HEK293 (cell line): ENCODE data around the gene CTIF.

ENCODE experiments used
- CTCF ChIP-seq: fragments of 450-650 bp; formaldehyde crosslinking; IDR thresholded peaks from 2 replicates; pipeline ENCODE4 v1.5.1; 2016; ENCODE audit warnings: missing biosample characterization, missing genetic modification characterization
- KLF10 ChIP-seq: fragments of 450-650 bp; IDR thresholded peaks from 2 replicates; pipeline ENCODE4 v1.5.1; 2018; ENCODE audit warnings: missing biosample characterization, mild to moderate bottlenecking, missing genetic modification characterization
- ZNF24 ChIP-seq: fragments of 450-650 bp; formaldehyde crosslinking; IDR thresholded peaks from 2 replicates; pipeline ENCODE4 v1.5.1; 2016; ENCODE audit warnings: missing biosample characterization, missing genetic modification characterization
- ZNF302 ChIP-seq: fragments of 450-650 bp; formaldehyde crosslinking; IDR thresholded peaks from 2 replicates; pipeline ENCODE4 v1.5.1; 2016; ENCODE audit warnings: missing biosample characterization, missing genetic modification characterization, low read depth
- ZNF548 ChIP-seq: fragments of 450-650 bp; formaldehyde crosslinking; IDR thresholded peaks from 2 replicates; pipeline ENCODE4 v1.5.1; 2016; ENCODE audit warnings: missing biosample characterization, missing genetic modification characterization
- ZNF76 ChIP-seq: fragments of 450-650 bp; formaldehyde crosslinking; IDR thresholded peaks from 2 replicates; pipeline ENCODE4; 2016; ENCODE audit warnings: low read depth, missing biosample characterization, missing genetic modification characterization, borderline replicate concordance
- TF ChIP-seq, protein P1 (sequence below): fragments of 450-650 bp; formaldehyde crosslinking; IDR thresholded peaks from 2 replicates; pipeline ENCODE4 v1.5.1; 2016; ENCODE audit warnings: missing biosample characterization, missing genetic modification characterization

DNA sequence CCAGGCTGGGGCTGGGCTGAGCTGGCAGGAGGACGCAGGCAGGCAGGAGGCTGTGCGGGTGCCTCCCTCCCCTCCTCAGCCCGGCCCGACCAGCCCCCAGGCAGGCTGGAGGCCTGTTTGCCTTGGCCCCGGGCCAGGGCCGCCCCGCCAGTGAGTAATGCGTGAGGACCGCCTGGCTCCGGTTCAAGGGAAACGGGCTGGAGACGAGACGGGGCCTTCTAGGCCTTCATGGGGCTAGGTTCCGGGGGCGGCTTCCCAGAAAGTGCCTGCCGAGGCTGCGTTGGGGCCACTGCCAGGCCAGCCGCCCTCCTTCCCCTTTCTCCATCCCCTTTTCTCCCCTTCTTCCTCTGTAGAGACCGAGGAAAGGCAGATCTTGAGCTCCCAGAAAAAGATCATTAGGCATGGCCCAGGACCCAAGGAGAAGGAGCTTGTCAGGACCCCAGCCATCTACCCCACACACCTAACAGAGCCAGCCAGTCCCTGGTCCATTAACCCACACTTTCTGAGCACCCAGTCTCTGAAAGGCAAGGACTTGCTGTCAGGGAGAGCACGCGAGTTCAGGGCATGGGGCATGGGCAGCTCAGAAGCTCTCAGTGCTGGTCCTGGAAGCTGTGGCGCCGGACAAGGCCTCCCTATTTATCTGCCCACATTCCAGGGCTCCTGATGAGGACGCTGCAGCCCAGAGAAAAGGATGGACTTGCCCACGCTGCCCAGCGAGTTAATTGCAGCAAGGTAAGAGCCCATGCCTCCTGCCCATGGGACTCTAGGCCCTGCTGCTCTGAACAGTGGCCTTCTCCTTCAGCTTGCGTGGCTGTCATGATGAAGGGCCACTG, 363.4 kb downstream of the CTIF start:
- TF ChIP-seq CTCF (tag by site-specific recombination) (no peak), ZNF24 (tag by site-specific recombination) (0 out of 2 replicates have a peak, but pooled peaks have one; percentile 53), ZNF548 (tag by site-specific recombination) (no peak), KLF10 (tag by site-specific recombination) (peak; percentile 89), ZNF302 (tag by site-specific recombination) (no peak), ZNF76 (tag by site-specific recombination) (peak; percentile 29; the same call in 1 of the 2 replicates)
- TF ChIP-seq, protein P1, sequence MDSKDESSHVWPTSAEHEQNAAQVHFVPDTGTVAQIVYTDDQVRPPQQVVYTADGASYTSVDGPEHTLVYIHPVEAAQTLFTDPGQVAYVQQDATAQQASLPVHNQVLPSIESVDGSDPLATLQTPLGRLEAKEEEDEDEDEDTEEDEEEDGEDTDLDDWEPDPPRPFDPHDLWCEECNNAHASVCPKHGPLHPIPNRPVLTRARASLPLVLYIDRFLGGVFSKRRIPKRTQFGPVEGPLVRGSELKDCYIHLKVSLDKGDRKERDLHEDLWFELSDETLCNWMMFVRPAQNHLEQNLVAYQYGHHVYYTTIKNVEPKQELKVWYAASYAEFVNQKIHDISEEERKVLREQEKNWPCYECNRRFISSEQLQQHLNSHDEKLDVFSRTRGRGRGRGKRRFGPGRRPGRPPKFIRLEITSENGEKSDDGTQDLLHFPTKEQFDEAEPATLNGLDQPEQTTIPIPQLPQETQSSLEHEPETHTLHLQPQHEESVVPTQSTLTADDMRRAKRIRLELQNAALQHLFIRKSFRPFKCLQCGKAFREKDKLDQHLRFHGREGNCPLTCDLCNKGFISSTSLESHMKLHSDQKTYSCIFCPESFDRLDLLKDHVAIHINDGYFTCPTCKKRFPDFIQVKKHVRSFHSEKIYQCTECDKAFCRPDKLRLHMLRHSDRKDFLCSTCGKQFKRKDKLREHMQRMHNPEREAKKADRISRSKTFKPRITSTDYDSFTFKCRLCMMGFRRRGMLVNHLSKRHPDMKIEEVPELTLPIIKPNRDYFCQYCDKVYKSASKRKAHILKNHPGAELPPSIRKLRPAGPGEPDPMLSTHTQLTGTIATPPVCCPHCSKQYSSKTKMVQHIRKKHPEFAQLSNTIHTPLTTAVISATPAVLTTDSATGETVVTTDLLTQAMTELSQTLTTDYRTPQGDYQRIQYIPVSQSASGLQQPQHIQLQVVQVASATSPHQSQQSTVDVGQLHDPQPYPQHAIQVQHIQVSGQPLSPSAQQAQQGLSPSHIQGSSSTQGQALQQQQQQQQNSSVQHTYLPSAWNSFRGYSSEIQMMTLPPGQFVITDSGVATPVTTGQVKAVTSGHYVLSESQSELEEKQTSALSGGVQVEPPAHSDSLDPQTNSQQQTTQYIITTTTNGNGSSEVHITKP: peak; percentile 39; the same call in 1 of the 2 replicates
